Measurements from ENCODE around the gene DNASE1L3.

Gene DNASE1L3

GRCh38 chr3:58216496-58217195, 5.9 kb upstream of the DNASE1L3 start:
- Histone ChIP-seq H3K4me3 (ENCODE audit: low read depth in 1 of 5, low read length in 5 of 5) (no peak overlapping the region), H3K9ac (ENCODE audit: low read length in 5 of 5) (peak overlapping the region in 2 of 5 donors; percentile 5 to 44), H3K4me1 (ENCODE audit: control insufficient read depth in 5 of 5, insufficient read depth in 5 of 5, low read length in 5 of 5) (peaks cover 7 to 49% (median 26%) of the 10 kb centered on the region in 5 donors), H3K27me3 (ENCODE audit: control insufficient read depth in 5 of 5, insufficient read depth in 4 of 5, low read length in 5 of 5) (no peaks in the 10 kb centered on the region), H3K36me3 (ENCODE audit: control insufficient read depth in 5 of 5, insufficient read depth in 5 of 5, low read length in 5 of 5) (no peaks in the 10 kb centered on the region), H3K27ac (ENCODE audit: low read depth, low read length) (no peak overlapping the region), H3K9me3 (ENCODE audit: control insufficient read depth in 5 of 5, low read length in 5 of 5) (no peaks in the 10 kb centered on the region)

DNA sequence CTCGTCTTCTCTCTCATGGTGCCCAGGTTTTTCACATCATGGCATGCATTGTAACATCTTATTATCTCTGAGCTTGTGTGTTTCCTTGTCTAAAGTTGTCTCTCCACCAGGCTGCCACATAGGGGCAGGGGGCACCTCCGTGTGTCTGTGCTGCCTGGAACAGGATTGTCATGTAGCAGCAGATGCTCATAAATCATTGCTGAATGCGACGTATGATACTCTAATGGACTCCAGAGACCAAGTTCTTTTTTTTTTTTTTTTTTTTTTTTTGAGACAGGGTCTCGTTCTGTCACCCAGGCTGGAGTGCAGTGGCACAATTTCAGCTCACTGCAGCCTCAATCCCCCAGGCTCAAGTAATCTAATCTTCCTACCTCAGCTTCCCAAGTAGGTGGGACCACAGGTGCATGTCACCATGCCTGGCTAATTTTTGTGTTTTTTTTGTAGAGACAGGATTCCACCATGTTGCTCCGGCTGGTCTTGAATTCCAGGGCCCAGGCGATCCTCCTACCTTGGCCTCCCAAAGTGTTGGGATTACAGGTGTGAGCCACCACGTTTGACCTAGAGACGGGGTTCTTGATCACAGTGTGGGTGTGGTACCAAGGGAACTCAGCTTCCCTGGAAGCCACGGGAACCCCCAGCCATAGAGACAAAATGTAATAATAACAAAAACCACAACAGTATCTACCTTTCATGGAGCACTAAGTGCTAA, 4.7 kb upstream of the DNASE1L3 start:
- peaks cover 10 to 57% (median 26%) of the 10 kb centered on the region in 5 donors for H3K4me1 ChIP-seq (ENCODE audit: control insufficient read depth in 5 of 5, insufficient read depth in 5 of 5, low read length in 5 of 5)
- no peaks in the 10 kb centered on the region for H3K9me3 ChIP-seq (ENCODE audit: control insufficient read depth in 5 of 5, low read length in 5 of 5)
- no peak overlapping the region for H3K9ac ChIP-seq (ENCODE audit: low read length in 5 of 5)
- peak overlapping the region in 1 of 5 donors; percentile 6 for H3K4me3 ChIP-seq (ENCODE audit: low read depth in 1 of 5, low read length in 5 of 5)
- H3K27ac ChIP-seq (ENCODE audit: low read depth, low read length), result no peak overlapping the region
- H3K27me3 ChIP-seq (ENCODE audit: control insufficient read depth in 5 of 5, insufficient read depth in 4 of 5, low read length in 5 of 5), result peaks cover 0 to 5% (median 0%) of the 10 kb centered on the region in 5 donors
- no peaks in the 10 kb centered on the region for H3K36me3 ChIP-seq (ENCODE audit: control insufficient read depth in 5 of 5, insufficient read depth in 5 of 5, low read length in 5 of 5)

DNA sequence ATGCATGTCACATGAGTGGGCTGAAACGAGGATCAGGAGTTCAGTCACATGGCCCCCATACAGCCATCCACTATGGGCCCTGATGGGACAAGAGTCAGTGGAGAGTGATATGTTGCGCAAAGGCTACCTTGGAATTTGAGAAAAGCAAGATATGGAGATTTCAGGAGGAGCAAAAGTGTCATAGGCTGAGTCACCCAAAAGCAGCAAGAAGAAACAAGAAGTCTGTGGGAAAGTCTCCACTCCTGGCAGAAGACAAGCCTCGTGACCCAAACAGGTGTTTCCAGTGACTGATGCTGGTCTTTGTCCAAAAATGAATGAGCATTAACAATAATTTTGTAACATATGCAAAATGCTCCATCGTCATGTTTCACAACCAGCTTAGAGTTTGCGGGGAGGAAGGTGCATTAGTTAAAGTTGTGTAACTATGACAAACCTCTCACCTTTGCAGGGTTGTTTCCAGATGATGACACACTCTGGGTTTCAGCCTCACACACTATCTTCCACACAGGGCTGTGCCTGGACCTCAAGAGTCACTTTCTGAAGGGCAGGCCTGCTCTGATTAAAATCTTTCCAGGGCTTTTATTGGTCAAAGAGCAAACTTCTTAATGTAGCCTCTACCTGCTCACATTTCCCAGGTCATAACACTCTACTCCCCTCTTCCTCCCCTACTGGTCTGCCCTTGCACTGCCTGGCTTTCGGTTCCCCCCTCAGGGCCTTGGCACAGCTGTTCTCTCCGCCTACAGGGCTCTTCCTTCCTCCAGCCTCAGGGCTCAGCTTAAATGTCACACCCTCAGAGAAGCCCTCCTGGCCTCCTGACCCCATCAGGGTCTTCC, 3.9 kb upstream of the DNASE1L3 start:
- H3K27me3 ChIP-seq (ENCODE audit: control insufficient read depth in 5 of 5, insufficient read depth in 4 of 5, low read length in 5 of 5), result peaks cover 0 to 5% (median 0%) of the 10 kb centered on the region in 5 donors
- no peaks in the 10 kb centered on the region for H3K9me3 ChIP-seq (ENCODE audit: control insufficient read depth in 5 of 5, low read length in 5 of 5)
- H3K4me1 ChIP-seq (ENCODE audit: control insufficient read depth in 5 of 5, insufficient read depth in 5 of 5, low read length in 5 of 5), result peaks cover 10 to 58% (median 26%) of the 10 kb centered on the region in 5 donors
- H3K4me3 ChIP-seq (ENCODE audit: low read depth in 1 of 5, low read length in 5 of 5), result peak overlapping the region in 1 of 5 donors; percentile 6
- no peak overlapping the region for H3K27ac ChIP-seq (ENCODE audit: low read depth, low read length)
- no peaks in the 10 kb centered on the region for H3K36me3 ChIP-seq (ENCODE audit: control insufficient read depth in 5 of 5, insufficient read depth in 5 of 5, low read length in 5 of 5)
- H3K9ac ChIP-seq (ENCODE audit: low read length in 5 of 5), result no peak overlapping the region

DNA sequence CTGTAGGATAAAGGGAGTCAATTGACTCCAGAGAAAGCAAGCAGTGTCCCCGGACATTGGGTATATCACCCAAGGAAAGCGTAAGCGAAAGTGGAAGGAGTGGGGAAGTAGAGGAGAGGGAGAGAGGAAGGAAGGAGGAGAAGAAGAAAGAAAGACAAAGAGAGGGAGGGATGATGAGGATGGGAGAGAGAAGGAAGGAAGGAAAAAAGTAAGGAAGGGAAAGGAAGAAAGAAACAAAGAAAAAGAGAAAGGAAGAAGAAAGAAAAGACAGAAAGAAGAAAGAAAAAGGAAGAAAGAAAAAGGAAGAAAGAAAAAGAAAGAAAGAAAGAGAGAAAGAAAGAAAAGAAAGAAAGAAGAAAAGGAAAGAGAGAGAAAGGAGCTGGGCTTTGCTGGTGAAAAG, 839 bp downstream of the DNASE1L3 start:
- no peaks in the 10 kb centered on the region for H3K9me3 ChIP-seq (ENCODE audit: control insufficient read depth in 5 of 5, low read length in 5 of 5)
- no peak overlapping the region for H3K27ac ChIP-seq (ENCODE audit: low read depth, low read length)
- H3K9ac ChIP-seq (ENCODE audit: low read length in 5 of 5), result no peak overlapping the region
- no peaks in the 10 kb centered on the region for H3K36me3 ChIP-seq (ENCODE audit: control insufficient read depth in 5 of 5, insufficient read depth in 5 of 5, low read length in 5 of 5)
- no peak overlapping the region for H3K4me3 ChIP-seq (ENCODE audit: low read depth in 1 of 5, low read length in 5 of 5)
- H3K4me1 ChIP-seq (ENCODE audit: control insufficient read depth in 5 of 5, insufficient read depth in 5 of 5, low read length in 5 of 5), result peaks cover 6 to 29% (median 6%) of the 10 kb centered on the region in 5 donors
- peaks cover 0 to 7% (median 5%) of the 10 kb centered on the region in 5 donors for H3K27me3 ChIP-seq (ENCODE audit: control insufficient read depth in 5 of 5, insufficient read depth in 4 of 5, low read length in 5 of 5)

GRCh38 chr3:58207954-58208353, 2.8 kb downstream of the DNASE1L3 start:
- no peak overlapping the region for H3K27ac ChIP-seq (ENCODE audit: low read depth, low read length)

DNA sequence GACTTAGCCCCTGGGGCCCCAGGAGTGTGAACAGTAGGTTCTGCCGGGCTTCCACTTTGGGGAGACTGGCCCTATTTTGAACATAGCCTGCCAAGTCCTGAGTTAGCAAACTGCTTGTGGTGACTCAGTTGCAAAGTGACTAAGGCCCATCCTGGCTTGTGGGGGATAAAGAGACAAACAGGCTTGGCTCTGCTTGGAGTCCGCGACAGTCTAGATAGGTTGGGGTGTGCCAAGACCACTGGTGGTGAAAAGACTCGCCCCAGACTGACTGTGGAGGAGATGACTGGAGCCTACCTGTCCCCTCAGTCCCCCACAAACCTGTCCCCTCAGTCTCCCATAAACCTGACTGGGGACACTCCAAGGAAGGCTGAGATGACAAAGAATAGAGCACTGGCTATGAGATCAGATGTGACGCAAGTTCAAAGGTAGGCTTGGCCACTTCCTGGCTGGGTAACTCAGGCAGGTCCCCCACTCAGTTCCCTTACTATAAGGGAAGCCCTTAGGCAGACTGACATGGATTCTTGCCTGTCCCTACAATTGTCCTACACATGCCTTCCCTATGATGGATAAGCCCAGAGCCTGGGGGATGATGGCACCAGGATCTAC, 4.3 kb downstream of the DNASE1L3 start:
- H3K27me3 ChIP-seq (ENCODE audit: control insufficient read depth in 5 of 5, insufficient read depth in 4 of 5, low read length in 5 of 5), result peaks cover 0 to 7% (median 5%) of the 10 kb centered on the region in 5 donors
- H3K4me1 ChIP-seq (ENCODE audit: control insufficient read depth in 5 of 5, insufficient read depth in 5 of 5, low read length in 5 of 5), result peaks cover 0 to 24% (median 3%) of the 10 kb centered on the region in 5 donors
- no peak overlapping the region for H3K27ac ChIP-seq (ENCODE audit: low read depth, low read length)
- no peak overlapping the region for H3K4me3 ChIP-seq (ENCODE audit: low read depth in 1 of 5, low read length in 5 of 5)
- no peaks in the 10 kb centered on the region for H3K36me3 ChIP-seq (ENCODE audit: control insufficient read depth in 5 of 5, insufficient read depth in 5 of 5, low read length in 5 of 5)
- H3K9me3 ChIP-seq (ENCODE audit: control insufficient read depth in 5 of 5, low read length in 5 of 5), result no peaks in the 10 kb centered on the region
- H3K9ac ChIP-seq (ENCODE audit: low read length in 5 of 5), result no peak overlapping the region

More at GRCh38 chr3:58207954-58208353, 2.8 kb downstream of the DNASE1L3 start:
- peaks cover 0 to 22% (median 3%) of the 10 kb centered on the region in 5 donors for H3K4me1 ChIP-seq (ENCODE audit: control insufficient read depth in 5 of 5, insufficient read depth in 5 of 5, low read length in 5 of 5)
- H3K27me3 ChIP-seq (ENCODE audit: control insufficient read depth in 5 of 5, insufficient read depth in 4 of 5, low read length in 5 of 5), result peaks cover 0 to 7% (median 5%) of the 10 kb centered on the region in 5 donors
- no peak overlapping the region for H3K9ac ChIP-seq (ENCODE audit: low read length in 5 of 5)
- H3K36me3 ChIP-seq (ENCODE audit: control insufficient read depth in 5 of 5, insufficient read depth in 5 of 5, low read length in 5 of 5), result no peaks in the 10 kb centered on the region
- H3K4me3 ChIP-seq (ENCODE audit: low read depth in 1 of 5, low read length in 5 of 5), result no peak overlapping the region
- H3K9me3 ChIP-seq (ENCODE audit: control insufficient read depth in 5 of 5, low read length in 5 of 5), result no peaks in the 10 kb centered on the region

- Histone ChIP-seq H3K4me1 (ENCODE audit: control insufficient read depth in 5 of 5, insufficient read depth in 5 of 5, low read length in 5 of 5) (peaks cover 0 to 23% (median 2%) of the 10 kb centered on the region in 5 donors), H3K36me3 (ENCODE audit: control insufficient read depth in 5 of 5, insufficient read depth in 5 of 5, low read length in 5 of 5) (no peaks in the 10 kb centered on the region), H3K9me3 (ENCODE audit: control insufficient read depth in 5 of 5, low read length in 5 of 5) (no peaks in the 10 kb centered on the region), H3K27ac (ENCODE audit: low read depth, low read length) (no peak overlapping the region), H3K4me3 (ENCODE audit: low read depth in 1 of 5, low read length in 5 of 5) (no peak overlapping the region), H3K9ac (ENCODE audit: low read length in 5 of 5) (no peak overlapping the region), H3K27me3 (ENCODE audit: control insufficient read depth in 5 of 5, insufficient read depth in 4 of 5, low read length in 5 of 5) (peaks cover 0 to 7% (median 3%) of the 10 kb centered on the region in 5 donors)
Measured at GRCh38 chr3:58205981-58206380, 4.8 kb downstream of the DNASE1L3 start.

DNA sequence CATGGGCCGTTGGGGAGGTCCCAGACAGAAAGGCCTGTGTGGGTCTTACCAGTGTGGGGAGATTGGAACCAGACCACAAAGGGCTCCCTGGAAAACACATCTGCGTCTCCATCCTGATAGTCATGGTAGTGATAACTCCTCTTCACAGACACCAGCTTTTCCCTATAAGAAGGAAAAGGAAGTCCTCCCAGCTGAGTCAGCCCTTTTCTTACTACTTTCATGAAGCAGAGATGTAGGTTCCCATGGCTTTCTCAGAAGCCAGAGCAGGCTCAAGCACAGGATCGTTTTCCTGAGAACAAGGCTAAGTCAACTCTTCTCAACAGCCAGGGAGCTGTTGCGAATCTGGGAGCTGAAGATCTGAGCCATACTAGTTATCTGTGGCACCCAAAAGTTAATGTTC, 6.1 kb downstream of the DNASE1L3 start:
- Histone ChIP-seq H3K27ac (ENCODE audit: low read depth, low read length) (no peak overlapping the region), H3K27me3 (ENCODE audit: control insufficient read depth in 5 of 5, insufficient read depth in 4 of 5, low read length in 5 of 5) (peaks cover 0 to 5% (median 0%) of the 10 kb centered on the region in 5 donors)

GRCh38 chr3:58203541-58203940, 7.2 kb downstream of the DNASE1L3 start:
- Histone ChIP-seq H3K4me3 (ENCODE audit: low read depth in 1 of 5, low read length in 5 of 5) (no peak overlapping the region), H3K4me1 (ENCODE audit: control insufficient read depth in 5 of 5, insufficient read depth in 5 of 5, low read length in 5 of 5) (peaks cover 0 to 40% (median 5%) of the 10 kb centered on the region in 5 donors), H3K36me3 (ENCODE audit: control insufficient read depth in 5 of 5, insufficient read depth in 5 of 5, low read length in 5 of 5) (no peaks in the 10 kb centered on the region), H3K9me3 (ENCODE audit: control insufficient read depth in 5 of 5, low read length in 5 of 5) (no peaks in the 10 kb centered on the region), H3K27me3 (ENCODE audit: control insufficient read depth in 5 of 5, insufficient read depth in 4 of 5, low read length in 5 of 5) (no peaks in the 10 kb centered on the region), H3K9ac (ENCODE audit: low read length in 5 of 5) (no peak overlapping the region), H3K27ac (ENCODE audit: low read depth, low read length) (no peak overlapping the region)

More for the DNA sequence above, 6.1 kb downstream of the DNASE1L3 start:
- Histone ChIP-seq H3K9me3 (ENCODE audit: control insufficient read depth in 5 of 5, low read length in 5 of 5) (no peaks in the 10 kb centered on the region), H3K4me1 (ENCODE audit: control insufficient read depth in 5 of 5, insufficient read depth in 5 of 5, low read length in 5 of 5) (peaks cover 0 to 29% (median 5%) of the 10 kb centered on the region in 5 donors), H3K9ac (ENCODE audit: low read length in 5 of 5) (no peak overlapping the region), H3K36me3 (ENCODE audit: control insufficient read depth in 5 of 5, insufficient read depth in 5 of 5, low read length in 5 of 5) (no peaks in the 10 kb centered on the region), H3K4me3 (ENCODE audit: low read depth in 1 of 5, low read length in 5 of 5) (no peak overlapping the region)
